ENCODE measurements around the gene G3BP2.

The G3BP2 gene

GRCh38 chr4:75643651-75644050, 29.6 kb downstream of the G3BP2 start:
- H3K4me3 ChIP-seq (ENCODE audit: low read depth, low read length), result no peak overlapping the region

DNA sequence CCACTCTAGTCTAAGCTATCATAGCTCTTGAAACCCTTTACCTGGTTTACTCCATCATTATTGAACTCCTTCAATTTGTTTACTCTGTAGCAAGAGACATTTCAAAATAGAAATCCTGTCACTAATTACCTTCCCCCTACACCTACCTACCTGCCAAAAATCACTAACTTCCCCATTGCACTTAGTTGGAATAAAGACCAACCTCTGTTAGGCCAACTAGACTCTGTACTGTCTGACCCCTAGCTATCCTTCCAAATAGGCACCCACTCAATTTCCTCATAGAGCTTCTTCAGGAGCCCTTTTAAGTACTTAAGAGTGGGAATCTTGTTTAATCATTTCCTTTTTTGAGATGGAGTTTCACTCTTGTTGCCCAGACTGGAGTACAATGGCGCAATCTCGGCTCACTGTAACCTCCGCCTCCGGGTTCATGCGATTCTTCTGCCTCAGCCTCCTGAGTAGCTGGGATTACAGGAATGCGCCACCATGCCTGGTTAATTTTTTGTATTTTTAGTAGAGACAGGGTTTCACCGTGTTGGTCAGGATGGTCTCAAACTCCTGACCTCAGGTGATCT, 34.0 kb downstream of the G3BP2 start:
- H3K4me3 ChIP-seq (ENCODE audit: low read depth, low read length), result no peak overlapping the region

DNA sequence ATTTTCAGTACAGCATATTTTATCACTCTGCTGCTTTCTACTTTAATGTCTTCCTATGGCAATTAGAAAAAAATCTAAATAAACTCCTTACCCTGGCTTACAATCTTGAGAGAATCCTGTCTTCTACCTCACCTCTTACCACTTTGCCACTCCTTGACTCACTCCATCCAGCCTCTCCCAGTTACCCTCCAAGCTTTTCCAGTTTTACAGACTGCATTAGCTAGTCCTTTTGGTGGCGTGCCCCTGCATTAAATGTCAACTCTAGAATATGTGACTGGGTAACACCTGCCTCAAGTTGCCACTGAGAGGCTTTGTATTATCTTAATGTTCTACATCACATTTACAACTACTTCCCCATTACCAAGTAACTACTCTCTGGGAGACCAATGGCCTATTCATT, 35.4 kb downstream of the G3BP2 start:
- H3K4me3 ChIP-seq (ENCODE audit: low read depth, low read length), result no peak overlapping the region

DNA sequence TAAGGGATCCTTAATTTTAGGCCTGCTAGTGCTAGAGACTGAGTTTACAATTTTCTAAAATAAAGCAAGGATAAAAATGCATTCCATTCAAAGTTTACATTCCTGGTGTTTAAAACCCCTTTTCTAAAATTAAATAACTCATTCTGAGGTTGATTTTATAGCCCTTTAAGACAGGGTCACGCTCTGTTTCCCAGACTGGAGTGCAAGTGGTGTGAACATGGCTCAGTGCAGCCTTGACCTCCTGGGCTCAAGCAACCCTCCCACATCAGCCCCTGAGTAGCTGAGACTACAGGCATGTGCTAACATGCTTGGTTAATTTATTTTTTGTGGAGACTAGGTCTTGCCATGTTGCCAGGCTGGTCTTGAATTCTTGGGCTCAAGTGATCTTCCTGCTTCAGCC, 36.0 kb downstream of the G3BP2 start:
- no peak overlapping the region for H3K4me3 ChIP-seq (ENCODE audit: low read depth, low read length)

- no peak overlapping the region for H3K4me3 ChIP-seq (ENCODE audit: low read depth, low read length)
Observed at GRCh38 chr4:75634951-75635350, 38.3 kb downstream of the G3BP2 start.

- H3K4me3 ChIP-seq (ENCODE audit: low read depth, low read length), result no peak overlapping the region
Observed at GRCh38 chr4:75634281-75634680, 38.9 kb downstream of the G3BP2 start.

DNA sequence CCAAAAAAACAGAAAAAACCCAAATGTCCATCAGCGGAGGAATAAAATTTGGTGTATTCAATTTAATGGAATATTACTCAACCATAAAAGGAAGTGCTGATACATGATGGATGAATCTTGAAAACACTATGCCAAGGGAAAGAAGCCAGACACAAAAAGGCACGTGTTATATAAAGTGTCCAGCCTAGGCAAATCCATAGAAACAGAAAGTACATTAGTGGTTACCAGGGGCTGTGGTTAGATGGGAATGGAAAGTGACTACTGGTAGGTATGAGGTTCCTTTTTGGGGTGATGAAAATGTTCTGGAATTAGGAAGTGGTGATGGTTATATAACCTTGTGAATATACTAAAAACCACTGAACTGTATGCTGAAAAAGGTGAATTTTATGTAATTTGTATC, 39.4 kb downstream of the G3BP2 start:
- H3K4me3 ChIP-seq (ENCODE audit: low read depth, low read length), result no peak overlapping the region

DNA sequence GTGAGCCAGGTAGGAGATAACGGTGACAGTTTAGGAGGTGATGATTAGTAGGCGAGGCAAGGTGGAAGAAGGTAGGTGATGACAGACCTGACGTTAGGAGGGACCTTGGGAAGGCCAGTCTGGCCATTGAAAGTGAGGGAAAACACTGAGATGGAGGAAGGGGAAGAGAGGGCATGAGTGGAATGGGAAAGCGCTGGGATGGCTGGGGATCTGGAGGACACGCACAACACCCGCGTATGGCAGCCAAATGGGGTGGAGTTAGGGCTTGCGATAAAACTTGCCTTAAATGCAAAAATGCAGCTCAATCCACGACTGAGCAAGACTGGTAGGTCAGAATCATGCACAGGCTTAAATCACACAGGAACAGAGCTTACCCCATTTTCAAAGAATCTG, 42.3 kb downstream of the G3BP2 start:
- peak overlapping the region; percentile 76 for H3K4me3 ChIP-seq (ENCODE audit: low read depth, low read length)

GRCh38 chr4:75630174-75630936, 42.9 kb downstream of the G3BP2 start, which contains the start of gene CDKL2:
CDKL2 (minus strand) TSS chr4:75630528; CDS start chr4:75625988, 4,540 bp downstream.
- peak within 1 kb of the TSS; percentile 76 for H3K4me3 ChIP-seq (ENCODE audit: low read depth, low read length)

- no peak overlapping the region for H3K4me3 ChIP-seq (ENCODE audit: low read depth, low read length)
Observed at GRCh38 chr4:75629239-75629638, 44.0 kb downstream of the G3BP2 start.

GRCh38 chr4:75623026-75623425, 50.2 kb downstream of the G3BP2 start:
- no peak overlapping the region for H3K4me3 ChIP-seq (ENCODE audit: low read depth, low read length)

DNA sequence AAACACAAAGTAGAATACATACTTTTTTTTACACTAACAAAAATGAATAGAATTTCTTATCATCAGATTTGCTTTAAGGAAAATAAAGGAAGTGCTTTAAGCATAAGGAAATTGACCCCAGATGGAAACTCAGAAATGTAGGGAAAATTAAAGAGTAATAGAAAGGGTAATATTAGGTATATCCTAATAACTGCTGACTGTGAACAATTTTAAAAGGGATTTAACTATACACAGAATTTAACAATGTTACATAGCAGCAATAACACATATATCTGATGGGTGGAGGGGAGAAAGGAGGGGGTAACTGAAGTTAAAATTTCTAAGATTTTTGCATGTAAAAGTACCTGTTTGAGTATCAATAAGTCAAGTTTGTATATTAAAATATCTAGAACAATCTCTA, 51.5 kb downstream of the G3BP2 start:
- H3K4me3 ChIP-seq (ENCODE audit: low read depth, low read length), result no peak overlapping the region

DNA sequence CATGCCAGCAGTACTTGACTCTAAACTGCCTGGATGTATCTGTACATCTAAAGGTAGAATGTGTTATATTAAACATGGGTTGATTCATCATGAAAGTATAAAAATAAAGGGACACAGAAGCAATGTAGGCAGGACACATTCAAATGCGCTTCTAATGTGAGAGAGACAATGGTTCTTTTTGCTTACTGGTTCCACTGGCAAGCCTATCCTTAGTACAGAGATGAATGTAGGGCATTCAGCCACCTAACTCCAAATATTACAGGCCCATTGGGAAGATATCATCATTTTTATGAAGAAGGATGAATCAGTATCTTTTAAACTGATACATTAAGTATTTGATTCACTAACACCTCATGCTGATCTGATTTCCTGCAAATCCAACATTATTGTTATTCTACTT, 60.9 kb downstream of the G3BP2 start:
- H3K4me3 ChIP-seq (ENCODE audit: low read depth, low read length), result no peak overlapping the region

- no peak overlapping the region for H3K4me3 ChIP-seq (ENCODE audit: low read depth, low read length)
Observed at GRCh38 chr4:75605928-75606327, 67.3 kb downstream of the G3BP2 start.

- H3K4me3 ChIP-seq (ENCODE audit: low read depth, low read length), result no peak overlapping the region
Observed at GRCh38 chr4:75599647-75600046, 73.6 kb downstream of the G3BP2 start.

DNA sequence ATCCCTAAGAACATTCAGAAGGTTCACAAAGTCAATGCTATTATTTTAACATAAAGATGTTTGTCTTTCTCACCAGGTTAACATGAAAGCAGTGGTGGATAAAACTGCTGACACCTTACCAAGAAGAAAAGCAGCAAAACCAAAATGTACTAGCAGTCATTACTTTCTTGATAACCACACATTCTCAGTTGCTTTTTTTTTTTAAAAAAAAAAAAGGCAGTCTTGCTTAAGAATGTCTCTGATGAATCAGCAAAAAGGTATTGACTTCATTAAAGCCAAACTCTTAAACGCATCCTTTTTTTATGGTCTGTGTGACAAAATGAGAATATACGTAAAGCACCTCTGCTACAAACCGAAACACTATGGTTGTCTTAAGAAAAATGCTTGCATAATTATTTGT, 74.8 kb downstream of the G3BP2 start:
- no peak overlapping the region for H3K4me3 ChIP-seq (ENCODE audit: low read depth, low read length)

DNA sequence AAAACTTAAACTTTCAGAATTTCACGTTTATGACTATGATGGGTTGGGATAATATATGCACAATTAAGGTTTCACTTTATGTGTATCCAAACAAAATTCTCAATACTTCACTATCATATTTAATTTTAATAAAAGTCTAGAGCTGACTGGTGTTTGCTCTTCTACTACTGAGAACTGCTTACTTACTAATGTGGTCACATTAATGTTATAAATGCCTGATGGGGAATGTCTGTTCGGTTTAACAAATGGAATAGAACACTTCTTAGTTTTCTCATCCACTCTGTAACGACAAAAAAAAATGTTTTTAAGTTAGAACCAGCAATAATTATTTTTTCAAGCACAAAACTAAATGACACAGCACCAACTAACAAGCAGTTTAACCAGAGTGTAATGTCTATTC, 77.2 kb downstream of the G3BP2 start:
- H3K4me3 ChIP-seq (ENCODE audit: low read depth, low read length), result no peak overlapping the region

GRCh38 chr4:75593393-75593792, 79.8 kb downstream of the G3BP2 start:
- no peak overlapping the region for H3K4me3 ChIP-seq (ENCODE audit: low read depth, low read length)

Measured in iPS-11a (cell line).